ENCODE results near the gene OR11G2. TPM values are rescaled to one million over a fixed set of nuclear protein-coding genes. Genes with fewer than 3 reads are reported as not detected.

The OR11G2 gene
- polyA plus RNA-seq, 1 of the 3 experiments (the other 2 are of a cell fraction) = not detected

- H3K36me3 ChIP-seq (replicated peaks in 1 of 2; ENCODE audit: control insufficient read depth in 1 of 2, insufficient read depth in 2 of 2, low read length in 1 of 2) = no peaks in the 10 kb centered on the region
- no peak overlapping the region for H3K4me2 ChIP-seq
- no peaks in the 10 kb centered on the region for H3K9me2 ChIP-seq
- no peak overlapping the region for H3K9ac ChIP-seq
- peaks cover 24% of the 10 kb centered on the region; the same call in 1 of the 2 replicates for H3K27me3 ChIP-seq (ENCODE audit: insufficient read depth)
- no peaks in the 10 kb centered on the region for H4K20me1 ChIP-seq (ENCODE audit: insufficient read depth)
- H3K79me2 ChIP-seq (ENCODE audit: insufficient read depth) = no peaks in the 10 kb centered on the region
- ChIA-PET POLR2A (no interaction called here), CTCF (no interaction called here)
- no peak for DNase-seq
- no peak overlapping the region for H3K27ac ChIP-seq (ENCODE audit: low read depth in 2 of 2, low read length in 1 of 2)
- no peak overlapping the region for H3K4me3 ChIP-seq (ENCODE audit: low read depth in 2 of 2, low read length in 1 of 2)
- H3K9me3 ChIP-seq = no peaks in the 10 kb centered on the region; the same call in 1 of the 2 replicates
- H3K4me1 ChIP-seq (ENCODE audit: control insufficient read depth in 1 of 2, insufficient read depth in 2 of 2, low read depth in 1 of 2, low read length in 1 of 2) = no peaks in the 10 kb centered on the region
- no peaks in the 10 kb centered on the region for H3F3A ChIP-seq (replicated peaks; ENCODE audit: insufficient read depth)
- no peak overlapping the region for H2AFZ ChIP-seq (ENCODE audit: low read depth)
- no peak for TF ChIP-seq TEAD4 (IDR thresholded peaks at IDR 0.05; ENCODE audit: borderline replicate concordance, insufficient read depth)
- 6% methylated on average over 2 of the region's 2 CpGs for WGBS (ENCODE audit: low lambda C conversion rate)
Measured at GRCh38 chr14:20215196-20215595, 24.5 kb downstream of the OR11G2 start.

GRCh38 chr14:20219033-20219432 is 28.3 kb downstream of the OR11G2 start:
- 0% methylated on average over 4 of the region's 4 CpGs for WGBS (ENCODE audit: low lambda C conversion rate)
- Histone ChIP-seq H3K79me2 (ENCODE audit: insufficient read depth) (no peaks in the 10 kb centered on the region), H4K20me1 (ENCODE audit: insufficient read depth) (no peaks in the 10 kb centered on the region), H3K9me3 (no peaks in the 10 kb centered on the region; the same call in 1 of the 2 replicates), H3K4me2 (no peak overlapping the region), H3K36me3 (replicated peaks in 1 of 2; ENCODE audit: control insufficient read depth in 1 of 2, insufficient read depth in 2 of 2, low read length in 1 of 2) (no peaks in the 10 kb centered on the region), H3K9me2 (no peaks in the 10 kb centered on the region), H3K27ac (ENCODE audit: low read depth in 2 of 2, low read length in 1 of 2) (no peak overlapping the region), H3K4me1 (ENCODE audit: control insufficient read depth in 1 of 2, insufficient read depth in 2 of 2, low read depth in 1 of 2, low read length in 1 of 2) (no peaks in the 10 kb centered on the region), H3F3A (replicated peaks; ENCODE audit: insufficient read depth) (no peaks in the 10 kb centered on the region), H3K4me3 (ENCODE audit: low read depth in 2 of 2, low read length in 1 of 2) (no peak overlapping the region), H3K9ac (no peak overlapping the region), H2AFZ (ENCODE audit: low read depth) (0 out of 2 replicates have a peak overlapping the region, but pooled peaks have one; percentile 22), H3K27me3 (ENCODE audit: insufficient read depth) (peaks cover 27% of the 10 kb centered on the region; the same call in 1 of the 2 replicates)
- ChIA-PET POLR2A (no interaction called here), CTCF (no interaction called here)
- no peak for TF ChIP-seq MXI1 (IDR thresholded peaks at IDR 0.05; ENCODE audit: low read depth, low read length)
- TF ChIP-seq POLR2AphosphoS5 (IDR thresholded peaks at IDR 0.05; ENCODE audit: low read depth, low read length) = no peak
- no peak for TF ChIP-seq USF1 (IDR thresholded peaks at IDR 0.05; ENCODE audit: borderline replicate concordance, low read depth)
- TF ChIP-seq REST (IDR thresholded peaks at IDR 0.05; ENCODE audit: low read depth, low read length) = no peak
- no peak for TF ChIP-seq TCF12 (IDR thresholded peaks at IDR 0.05)
- TF ChIP-seq SIN3A (IDR thresholded peaks at IDR 0.05; ENCODE audit: borderline replicate concordance, low read depth, low read length) = no peak
- no peak for TF ChIP-seq RXRA (IDR thresholded peaks at IDR 0.05; ENCODE audit: borderline replicate concordance, low read depth)
- no peak for TF ChIP-seq TAF1 (IDR thresholded peaks at IDR 0.05; ENCODE audit: borderline replicate concordance, low read depth, low read length)
- no peak for TF ChIP-seq YY1 (IDR thresholded peaks at IDR 0.05; ENCODE audit: low read depth)
- TF ChIP-seq NRF1 (IDR thresholded peaks at IDR 0.05; ENCODE audit: low read depth, low read length) = no peak
- TF ChIP-seq TEAD4 (IDR thresholded peaks at IDR 0.05; ENCODE audit: borderline replicate concordance, insufficient read depth) = no peak
- no peak for TF ChIP-seq ZBTB33 (IDR thresholded peaks at IDR 0.05; ENCODE audit: borderline replicate concordance, low read depth)
- no peak for DNase-seq

Measured in SK-N-SH (cell line).